ENCODE results near the gene ZNF429. TPM values are rescaled to one million over a fixed set of nuclear protein-coding genes. Genes with fewer than 3 reads are reported as not detected.
A peak's percentile ranks its signal among the peaks of the same experiment; 100 is the strongest.
"Not testable (repeated sequence)": the region's sequence is repeated elsewhere in the genome, so short reads cannot be mapped to it uniquely, and the experiment has no call there.

Gene ZNF429
- total RNA-seq, 1 donor from 2014 or later, result 14.0 TPM

DNA sequence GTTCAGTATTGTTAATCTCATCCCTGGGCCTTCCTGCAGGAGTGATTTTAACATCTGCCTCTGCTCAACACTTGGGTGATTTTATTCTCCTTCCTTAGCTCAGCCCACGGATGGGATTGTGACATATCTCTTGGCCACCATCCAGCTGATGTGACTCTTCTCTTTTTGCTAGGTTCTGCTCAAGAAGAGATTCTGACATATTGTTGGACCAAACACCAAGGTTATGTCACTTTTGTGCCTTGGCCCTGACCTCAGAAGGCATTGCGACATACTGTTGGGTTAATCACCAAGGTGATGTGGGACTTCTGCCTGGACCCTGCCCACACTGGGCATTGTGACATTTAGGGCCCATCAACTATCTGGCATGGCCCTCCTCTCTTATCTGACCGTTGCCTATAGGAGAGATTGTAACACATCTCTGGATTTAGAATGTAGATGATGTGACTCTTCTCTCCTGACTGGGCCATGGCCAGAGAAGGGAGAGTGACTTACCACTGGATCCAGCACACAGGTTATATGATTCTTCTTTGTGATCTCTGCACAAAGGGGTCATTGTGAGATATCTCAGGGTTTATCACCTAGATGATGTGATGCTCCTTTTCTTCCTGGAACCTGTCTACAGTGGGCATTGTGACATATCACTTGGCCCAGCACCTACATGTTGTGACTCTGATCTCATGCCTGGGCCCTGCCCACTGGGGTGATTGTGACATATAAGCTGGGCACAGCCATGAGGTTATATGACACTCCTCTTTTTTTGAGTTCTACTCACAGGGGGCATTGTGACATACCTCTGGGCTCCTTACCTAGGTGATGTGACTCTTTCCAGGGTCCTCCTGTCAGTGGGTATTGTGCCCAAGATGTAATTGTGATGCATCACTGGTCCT lies 88.8 kb downstream of the ZNF429 start:
- ATAC-seq (peak; percentile 44), DNase-seq (no peak)
- Histone ChIP-seq H3K9me3 (no peaks in the 10 kb centered on the region), H3K4me3 (no peak overlapping the region), H3K36me3 (no peaks in the 10 kb centered on the region), H3K27me3 (no peaks in the 10 kb centered on the region), H3K27ac (no peak overlapping the region), H3K4me1 (no peaks in the 10 kb centered on the region)
- intact Hi-C loops (cut with DNase I), result no loop called here
- TF ChIP-seq, protein P1, sequence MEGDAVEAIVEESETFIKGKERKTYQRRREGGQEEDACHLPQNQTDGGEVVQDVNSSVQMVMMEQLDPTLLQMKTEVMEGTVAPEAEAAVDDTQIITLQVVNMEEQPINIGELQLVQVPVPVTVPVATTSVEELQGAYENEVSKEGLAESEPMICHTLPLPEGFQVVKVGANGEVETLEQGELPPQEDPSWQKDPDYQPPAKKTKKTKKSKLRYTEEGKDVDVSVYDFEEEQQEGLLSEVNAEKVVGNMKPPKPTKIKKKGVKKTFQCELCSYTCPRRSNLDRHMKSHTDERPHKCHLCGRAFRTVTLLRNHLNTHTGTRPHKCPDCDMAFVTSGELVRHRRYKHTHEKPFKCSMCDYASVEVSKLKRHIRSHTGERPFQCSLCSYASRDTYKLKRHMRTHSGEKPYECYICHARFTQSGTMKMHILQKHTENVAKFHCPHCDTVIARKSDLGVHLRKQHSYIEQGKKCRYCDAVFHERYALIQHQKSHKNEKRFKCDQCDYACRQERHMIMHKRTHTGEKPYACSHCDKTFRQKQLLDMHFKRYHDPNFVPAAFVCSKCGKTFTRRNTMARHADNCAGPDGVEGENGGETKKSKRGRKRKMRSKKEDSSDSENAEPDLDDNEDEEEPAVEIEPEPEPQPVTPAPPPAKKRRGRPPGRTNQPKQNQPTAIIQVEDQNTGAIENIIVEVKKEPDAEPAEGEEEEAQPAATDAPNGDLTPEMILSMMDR (IDR thresholded peaks at IDR 0.05), result no peak

DNA sequence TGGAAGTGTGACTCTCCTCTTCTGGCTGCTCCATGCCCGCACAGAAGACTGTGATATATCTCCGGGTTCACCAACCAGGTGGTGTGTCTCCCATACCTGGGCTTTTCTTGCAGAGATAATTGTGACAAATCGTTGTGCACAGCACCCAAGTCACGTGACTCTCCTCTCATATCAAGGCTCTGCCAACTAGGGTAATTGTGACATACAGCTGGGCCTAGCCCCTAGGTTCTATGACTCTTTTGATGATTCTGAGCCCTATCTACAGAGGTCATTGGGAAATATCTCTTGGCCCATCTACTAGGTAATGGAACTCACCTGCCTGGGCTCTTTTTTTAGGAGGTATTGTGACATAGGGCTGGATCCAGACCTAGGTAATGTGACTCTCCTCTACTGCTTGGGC lies 89.8 kb downstream of the ZNF429 start:
- DNase-seq (no peak), ATAC-seq (no peak)
- TF ChIP-seq, protein P1 (IDR thresholded peaks at IDR 0.05), result no peak
- intact Hi-C loops (cut with DNase I), result no loop called here
- H3K27ac ChIP-seq, result no peak overlapping the region
- no peaks in the 10 kb centered on the region for H3K36me3 ChIP-seq
- no peaks in the 10 kb centered on the region for H3K9me3 ChIP-seq
- no peaks in the 10 kb centered on the region for H3K27me3 ChIP-seq
- no peak overlapping the region for H3K4me3 ChIP-seq
- H3K4me1 ChIP-seq, result no peaks in the 10 kb centered on the region

DNA sequence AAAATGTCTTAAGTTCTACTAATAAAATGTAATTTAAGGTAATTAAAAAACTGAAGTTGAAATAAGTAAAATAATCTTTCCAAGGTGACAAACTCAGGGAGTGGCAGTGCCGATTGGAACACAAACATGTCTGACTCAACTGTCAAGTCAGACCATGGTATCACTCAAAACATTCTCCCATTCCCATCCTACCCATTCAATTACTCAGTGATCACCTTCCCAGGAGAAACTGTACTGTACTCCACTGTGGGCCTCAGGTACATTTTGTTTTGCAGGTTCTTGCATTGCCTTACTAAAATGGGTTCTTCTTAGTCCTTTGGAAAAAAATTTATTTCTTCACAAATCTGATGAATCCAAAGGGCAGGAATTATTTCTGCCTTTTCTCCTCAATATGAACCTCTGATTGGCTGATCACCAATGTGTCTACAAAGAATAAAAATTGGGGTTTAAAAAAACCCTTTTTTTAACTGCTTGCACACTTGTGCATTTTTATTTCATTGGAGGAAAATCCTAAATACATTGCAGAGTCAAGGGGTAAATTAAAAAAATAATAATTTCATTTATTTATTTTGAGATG lies 96.8 kb downstream of the ZNF429 start:
- Histone ChIP-seq H3K27ac (no peak overlapping the region), H3K4me3 (no peak overlapping the region)
- intact Hi-C loops (cut with DNase I), result no loop called here

DNA sequence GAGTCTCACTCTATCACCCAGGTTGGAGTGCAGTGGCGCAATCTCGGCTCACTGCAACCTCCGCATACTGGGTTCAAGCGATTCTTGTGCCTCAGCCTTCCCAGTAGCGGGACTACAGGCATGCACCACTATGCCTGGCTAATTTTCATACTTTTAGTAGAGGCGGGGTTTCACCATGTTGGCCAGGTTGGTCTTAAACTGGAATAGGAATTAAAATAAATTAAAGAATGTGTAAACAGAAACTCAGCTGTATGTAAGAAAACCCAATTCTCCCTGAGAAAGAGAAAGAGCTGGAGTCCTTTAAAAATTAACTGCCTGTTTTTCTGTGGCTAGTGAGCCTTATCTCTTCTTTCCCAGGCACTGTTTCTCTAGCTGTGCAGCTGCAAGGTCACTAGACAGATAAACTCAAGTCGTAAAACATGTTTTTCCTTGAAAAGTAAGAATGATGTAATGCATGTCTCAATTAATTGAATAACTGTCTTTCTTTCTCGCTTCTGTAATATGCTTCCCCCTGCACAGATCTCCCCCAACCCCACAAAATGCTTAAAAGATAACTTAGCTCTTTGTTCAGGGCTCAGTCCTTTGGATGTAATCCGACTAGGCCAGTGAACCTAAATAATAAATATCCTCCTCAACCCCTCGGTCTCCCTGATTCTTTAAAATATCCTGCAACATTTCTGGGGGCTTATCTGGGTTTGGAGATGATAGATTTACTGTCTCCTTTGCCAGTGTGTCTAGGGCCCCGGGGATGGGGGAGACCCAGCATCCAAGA lies 97.4 kb downstream of the ZNF429 start:
- intact Hi-C loops (cut with DNase I); DNase-seq; H3K4me3 ChIP-seq; H3K27me3 ChIP-seq; H3K36me3 ChIP-seq; H3K9me3 ChIP-seq; H3K4me1 ChIP-seq; H3K27ac ChIP-seq; ATAC-seq: not testable (repeated sequence)

More for the DNA sequence above, 96.8 kb downstream of the ZNF429 start:
- ATAC-seq (no peak), DNase-seq (no peak)
- no peaks in the 10 kb centered on the region for H3K36me3 ChIP-seq
- H3K9me3 ChIP-seq, result no peaks in the 10 kb centered on the region
- TF ChIP-seq, protein P1 (IDR thresholded peaks at IDR 0.05), result no peak
- peaks cover 6% of the 10 kb centered on the region for H3K4me1 ChIP-seq
- no peaks in the 10 kb centered on the region for H3K27me3 ChIP-seq

DNA sequence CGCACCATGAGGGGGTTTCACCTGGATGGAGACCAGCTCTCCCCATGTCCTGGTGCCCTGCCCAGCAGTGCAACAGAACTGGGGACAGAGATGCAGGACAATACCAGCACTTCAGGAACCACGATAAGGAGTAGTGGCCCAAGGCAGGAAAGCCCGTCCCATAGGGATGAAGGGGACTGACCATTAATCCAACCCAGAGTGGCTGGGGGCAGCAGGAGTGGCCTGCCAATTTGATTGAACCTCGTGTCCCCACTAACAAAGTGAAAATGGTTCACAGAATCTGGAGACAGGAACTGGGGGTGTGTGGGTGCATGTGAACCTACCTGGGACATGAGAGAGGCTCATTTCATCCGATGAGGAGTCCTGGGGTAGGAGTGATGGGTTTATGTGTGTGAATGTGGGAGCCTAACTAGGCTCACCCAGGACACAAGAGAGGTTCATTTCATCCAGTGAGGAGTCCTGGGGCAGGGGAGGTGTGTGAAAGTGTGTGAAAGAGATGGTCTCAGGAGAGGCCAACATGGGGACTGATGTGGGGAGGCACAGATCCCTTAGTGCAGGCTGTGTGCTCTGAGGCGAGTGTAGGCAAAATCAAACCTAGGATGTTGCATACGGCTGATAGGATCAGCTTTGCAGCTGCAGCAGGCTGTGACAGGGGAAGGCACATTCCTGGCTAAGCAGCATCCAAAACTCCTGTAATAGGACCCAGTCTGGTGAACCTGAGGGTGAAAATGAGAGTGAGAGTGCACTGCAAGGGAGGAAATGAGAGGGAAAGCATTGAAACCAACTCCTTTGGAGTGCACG lies 98.2 kb downstream of the ZNF429 start:
- H3K27me3 ChIP-seq, result no peaks in the 10 kb centered on the region
- H3K27ac ChIP-seq, result peak overlapping the region; percentile 72
- intact Hi-C loops (cut with DNase I), result no loop called here
- DNase-seq (no peak), ATAC-seq (peak; percentile 26)
- peaks cover 6% of the 10 kb centered on the region for H3K4me1 ChIP-seq
- H3K36me3 ChIP-seq, result no peaks in the 10 kb centered on the region
- H3K9me3 ChIP-seq, result no peaks in the 10 kb centered on the region
- TF ChIP-seq, protein P1 (IDR thresholded peaks at IDR 0.05), result no peak
- peak overlapping the region; percentile 48 for H3K4me3 ChIP-seq

All from upper lobe of right lung (tissue), 1 donor.